ENCODE data around the gene RCCD1.
"Not testable (repeated sequence)": the region's sequence is repeated elsewhere in the genome, so short reads cannot be mapped to it uniquely, and the experiment has no call there.

- TF ChIP-seq CTCF (conservative IDR thresholded peaks at IDR 0.05; ENCODE audit: low read length); EZH2phosphoT487 (IDR thresholded peaks at IDR 0.05; ENCODE audit: borderline replicate concordance): not testable (repeated sequence)
These were observed 31.9 kb upstream of the RCCD1 start for GRCh38 chr15:90922712-90923322.

Measured in Loucy (cell line).